Esophagus (tissue), 2 donors: Measurements from ENCODE around the gene MAPKAP1. TPM values are rescaled to one million over a fixed set of nuclear protein-coding genes. Genes with fewer than 3 reads are reported as not detected.

Experiments used
- H3K27ac ChIP-seq, 2 donors: one replicate each; pipeline ENCODE4 v1.5.1; 2013; ENCODE audit warnings: low read depth in 2 of 2, mild to moderate bottlenecking in 2 of 2, inconsistent platforms in 1 of 2, low read length in 1 of 2, moderate library complexity in 1 of 2
- H3K27me3 ChIP-seq, 2 donors: one replicate each; pipeline ENCODE4 v1.6.1; 2013; ENCODE audit warnings: low read length in 2 of 2, control low read depth in 1 of 2, mild to moderate bottlenecking in 1 of 2; ENCODE audit not compliant: insufficient read depth in 2 of 2, control insufficient read depth in 1 of 2
- H3K36me3 ChIP-seq, 2 donors: one replicate each; pipeline ENCODE4 v1.6.1; 2013; ENCODE audit warnings: low read length in 1 of 2; ENCODE audit not compliant: control insufficient read depth in 2 of 2, insufficient read depth in 2 of 2
- H3K4me1 ChIP-seq, 2 donors: one replicate each; pipeline ENCODE4 v1.6.1; 2013; ENCODE audit warnings: low read length in 1 of 2; ENCODE audit not compliant: control insufficient read depth in 2 of 2, insufficient read depth in 2 of 2
- H3K4me3 ChIP-seq, 2 donors: one replicate each; pipeline ENCODE4 v1.5.1; 2013; ENCODE audit warnings: low read length in 2 of 2, mild to moderate bottlenecking in 2 of 2, low read depth in 1 of 2, moderate library complexity in 1 of 2
- H3K9me3 ChIP-seq, 2 donors: one replicate each; pipeline ENCODE4 v1.6.1; 2013; ENCODE audit warnings: mild to moderate bottlenecking in 2 of 2, low read depth in 1 of 2, low read length in 1 of 2, moderate library complexity in 1 of 2; ENCODE audit not compliant: control insufficient read depth in 2 of 2, insufficient read depth in 1 of 2
- WGBS, 2 donors: extraction: QIAGEN DNeasy Blood & Tissue Kit; methylation state at CpG; one replicate each; pipeline ENCODE4 v1.1.7; 2013; 5-methylcytosine and 5-hydroxymethylcytosine counted together
- polyA plus RNA-seq, 2 donors: library from polyadenylated mRNA; stranded (reverse); fragments of 200-250 nt; gene quantifications; one replicate each; pipeline ENCODE4 v1.2.3, GENCODE V29; 2013
- donor health status: healthy with polysubstance abuse.
- donor health status: Bipolar disorder and iron deficiency.

The MAPKAP1 gene
- polyA plus RNA-seq, 2 donors = 41.4 to 49.4 TPM

DNA sequence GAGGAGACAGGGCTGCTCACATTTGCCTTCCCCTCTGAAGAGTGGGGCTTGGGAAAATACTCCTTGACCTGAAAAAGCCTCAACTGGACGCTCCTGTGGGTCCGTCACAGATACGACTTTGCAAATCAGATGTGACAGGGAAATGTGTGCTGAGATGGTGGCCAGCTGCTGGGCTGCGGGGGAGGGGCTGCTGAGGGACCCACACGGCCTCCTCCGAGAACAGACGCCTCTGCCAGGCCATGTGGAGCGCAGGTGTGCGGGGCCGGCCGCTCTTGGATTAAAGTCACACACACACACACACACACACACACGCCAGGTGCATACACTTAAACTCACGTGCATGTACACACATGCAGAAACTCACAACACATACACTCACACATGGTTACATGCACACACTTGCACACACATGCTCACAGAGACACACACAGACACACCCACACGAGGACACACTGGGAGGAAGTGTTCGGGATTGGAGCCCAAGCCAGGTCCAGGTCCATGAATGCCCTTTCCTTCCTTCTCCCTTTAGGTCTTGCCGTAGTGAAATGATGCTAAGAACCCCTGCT lies 278.0 kb downstream of the MAPKAP1 start:
- Histone ChIP-seq H3K27me3 (no peaks in the 10 kb centered on the region), H3K9me3 (no peaks in the 10 kb centered on the region), H3K27ac (no peak overlapping the region), H3K4me1 (no peaks in the 10 kb centered on the region), H3K4me3 (no peak overlapping the region), H3K36me3 (no peaks in the 10 kb centered on the region)
- WGBS, 2 donors = 50 to 63% methylated on average over 16 of the region's 16 CpGs

DNA sequence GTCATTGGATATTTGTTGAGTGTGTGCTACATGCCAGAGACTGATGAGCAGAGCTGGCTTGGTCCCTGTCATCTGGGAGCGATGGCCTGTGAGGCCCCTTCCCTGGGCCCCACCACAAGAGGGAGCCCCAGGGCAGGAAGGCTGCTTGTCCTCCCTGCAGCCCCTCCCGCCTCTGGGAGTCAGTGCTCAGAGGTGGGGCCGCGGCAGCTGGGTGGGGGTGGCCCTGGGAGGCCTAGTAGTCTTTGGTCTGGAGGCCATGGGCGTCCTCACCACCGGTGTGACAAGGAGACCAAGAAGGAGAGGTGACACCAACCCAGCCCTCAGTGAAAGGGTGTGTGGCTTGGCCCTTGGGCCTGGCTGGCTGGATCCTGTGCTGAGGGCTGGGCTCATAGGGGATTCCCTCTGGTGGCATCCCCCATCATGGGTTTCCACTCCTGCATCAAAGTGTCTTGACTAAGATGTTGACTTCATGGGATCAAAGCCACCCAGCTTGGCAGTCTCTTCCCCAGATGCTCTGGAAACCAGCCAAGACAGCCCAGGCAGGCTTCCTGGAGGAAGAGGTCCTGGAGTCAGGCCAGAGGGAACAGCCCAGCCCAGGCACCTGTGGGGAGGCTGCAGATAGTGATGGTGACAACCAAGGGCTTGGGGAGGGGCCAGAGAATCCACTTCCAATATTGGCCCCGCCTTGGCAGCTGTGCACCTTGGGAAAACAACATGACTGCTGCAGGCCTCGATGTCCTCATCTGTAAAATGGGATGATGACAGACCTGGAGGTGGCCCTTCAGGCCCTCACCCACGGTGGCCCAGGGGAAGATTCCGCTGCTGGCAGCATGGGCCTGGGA lies 278.7 kb downstream of the MAPKAP1 start:
- no peaks in the 10 kb centered on the region for H3K36me3 ChIP-seq
- H3K27ac ChIP-seq = no peak overlapping the region
- no peaks in the 10 kb centered on the region for H3K27me3 ChIP-seq
- no peaks in the 10 kb centered on the region for H3K9me3 ChIP-seq
- WGBS, 2 donors = 83 to 84% methylated on average over 10 of the region's 10 CpGs
- no peaks in the 10 kb centered on the region for H3K4me1 ChIP-seq
- no peak overlapping the region for H3K4me3 ChIP-seq

DNA sequence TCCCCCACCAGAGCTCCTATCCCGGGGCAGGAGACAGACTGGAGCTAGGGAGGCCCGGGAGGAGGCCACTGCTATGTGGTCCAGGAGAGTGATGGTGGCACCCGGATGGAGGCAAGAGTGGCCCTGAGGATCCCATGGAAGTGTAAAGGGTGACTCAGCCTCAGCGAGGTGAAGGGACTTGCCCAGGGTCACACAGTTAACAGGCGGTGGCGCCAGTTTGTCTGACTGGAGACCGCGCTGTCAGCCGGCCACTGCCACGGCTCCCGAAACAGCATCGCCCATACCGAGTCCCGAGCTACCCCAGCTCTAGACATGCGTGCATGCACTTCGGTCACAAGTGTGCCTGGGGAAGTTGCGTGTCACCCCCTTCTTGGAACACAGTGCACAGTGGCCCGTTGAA lies 279.5 kb downstream of the MAPKAP1 start:
- Histone ChIP-seq H3K4me1 (no peaks in the 10 kb centered on the region), H3K27ac (no peak overlapping the region), H3K27me3 (no peaks in the 10 kb centered on the region), H3K36me3 (no peaks in the 10 kb centered on the region), H3K9me3 (no peaks in the 10 kb centered on the region), H3K4me3 (no peak overlapping the region)
- 89 to 95% methylated on average over 18 of the region's 18 CpGs for whole genome bisulfite sequencing, 2 donors

DNA sequence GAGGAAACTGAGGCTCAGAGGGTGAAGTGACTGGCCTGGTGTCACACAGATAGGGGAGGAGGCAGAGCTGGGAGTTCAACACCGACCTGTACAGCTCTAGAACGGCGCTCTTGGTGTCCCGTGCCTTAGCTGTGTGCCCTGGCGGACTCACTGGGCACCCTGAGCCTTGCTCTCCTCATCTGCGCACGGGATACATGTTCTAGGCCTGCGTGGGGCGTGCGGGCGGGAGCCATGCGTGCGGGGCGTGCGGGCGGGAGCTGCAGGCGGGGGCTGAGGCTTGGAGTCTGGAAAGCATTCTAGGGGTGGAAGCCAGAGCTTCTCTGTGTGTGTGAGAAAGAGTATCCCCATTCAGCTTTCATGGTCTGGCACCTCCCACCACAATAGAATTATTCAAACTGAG lies 280.1 kb downstream of the MAPKAP1 start:
- H3K36me3 ChIP-seq = no peaks in the 10 kb centered on the region
- H3K4me3 ChIP-seq = no peak overlapping the region
- no peaks in the 10 kb centered on the region for H3K9me3 ChIP-seq
- WGBS, 2 donors = 90 to 92% methylated on average over 17 of the region's 17 CpGs
- no peak overlapping the region for H3K27ac ChIP-seq
- H3K27me3 ChIP-seq = no peaks in the 10 kb centered on the region
- H3K4me1 ChIP-seq = no peaks in the 10 kb centered on the region

DNA sequence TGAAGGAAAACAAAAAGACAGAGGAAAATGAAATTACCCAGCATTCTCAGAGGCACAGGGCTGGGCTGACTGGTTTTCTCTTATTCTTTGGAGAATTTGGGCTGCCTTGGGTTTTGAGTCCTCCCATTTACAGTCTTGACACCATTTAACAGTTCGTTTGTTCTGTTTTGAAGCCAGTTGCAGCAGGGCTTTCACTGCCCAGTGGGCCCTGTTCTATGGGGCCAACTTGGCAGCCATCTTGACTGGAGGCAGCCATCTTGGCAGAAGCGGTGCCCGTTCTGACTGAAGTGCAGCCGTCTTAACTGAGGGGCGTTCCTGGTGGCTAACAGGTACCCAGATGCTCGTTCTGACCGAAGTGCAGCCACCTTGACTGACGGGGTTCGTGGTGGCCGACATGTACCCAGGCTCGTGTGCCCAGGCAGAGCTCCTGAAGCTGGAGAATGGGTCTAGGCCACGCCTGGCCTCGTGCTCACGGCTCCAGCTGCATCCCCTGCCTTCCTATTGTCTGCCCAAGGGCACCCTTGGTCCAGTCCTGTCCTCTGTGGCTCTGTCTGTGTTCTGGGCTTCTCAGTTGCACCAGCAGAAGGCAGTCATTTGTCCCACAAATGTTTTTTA lies 281.0 kb downstream of the MAPKAP1 start:
- no peaks in the 10 kb centered on the region for H3K27me3 ChIP-seq
- 91 to 93% methylated on average over 14 of the region's 14 CpGs for WGBS, 2 donors
- H3K27ac ChIP-seq = no peak overlapping the region
- no peaks in the 10 kb centered on the region for H3K9me3 ChIP-seq
- no peaks in the 10 kb centered on the region for H3K4me1 ChIP-seq
- H3K36me3 ChIP-seq = no peaks in the 10 kb centered on the region
- no peak overlapping the region for H3K4me3 ChIP-seq

DNA sequence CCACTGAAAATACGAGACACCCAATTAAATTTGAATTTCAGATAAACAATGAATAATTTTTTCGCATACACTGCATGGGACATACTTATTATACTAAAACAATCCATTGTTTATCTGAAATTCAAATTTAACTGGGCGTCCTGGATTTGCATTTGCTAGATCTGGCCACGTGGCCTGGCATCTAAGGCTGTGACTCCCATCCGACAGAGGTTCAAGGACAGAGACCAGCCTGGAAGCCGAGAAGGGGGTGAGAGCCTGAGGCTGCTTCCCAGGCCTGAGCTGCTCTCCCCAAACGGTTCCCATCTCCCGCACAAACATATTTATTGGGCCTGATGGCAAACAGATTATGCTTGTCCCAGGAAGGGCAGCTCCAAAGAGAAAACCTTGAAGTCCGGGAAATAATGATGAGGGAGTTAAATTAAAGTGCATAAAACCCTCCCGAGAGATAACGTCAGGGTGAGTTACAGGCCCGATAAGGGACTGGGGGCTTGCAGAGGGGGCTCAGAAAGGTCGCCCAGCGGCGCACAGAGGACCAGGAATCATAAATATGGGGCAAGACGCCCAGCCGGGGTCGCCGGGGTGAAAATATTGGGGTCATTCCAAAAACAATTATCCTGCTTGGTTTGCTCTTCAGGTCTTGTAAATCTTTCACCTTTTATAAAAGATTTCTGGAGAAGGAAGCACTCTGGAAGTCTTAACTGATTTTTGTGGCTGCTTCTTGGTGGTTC lies 281.7 kb downstream of the MAPKAP1 start:
- no peaks in the 10 kb centered on the region for H3K9me3 ChIP-seq
- H3K4me1 ChIP-seq = no peaks in the 10 kb centered on the region
- no peaks in the 10 kb centered on the region for H3K27me3 ChIP-seq
- H3K27ac ChIP-seq = no peak overlapping the region
- no peak overlapping the region for H3K4me3 ChIP-seq
- WGBS, 2 donors = 68 to 77% methylated on average over 19 of the region's 19 CpGs
- H3K36me3 ChIP-seq = no peaks in the 10 kb centered on the region

DNA sequence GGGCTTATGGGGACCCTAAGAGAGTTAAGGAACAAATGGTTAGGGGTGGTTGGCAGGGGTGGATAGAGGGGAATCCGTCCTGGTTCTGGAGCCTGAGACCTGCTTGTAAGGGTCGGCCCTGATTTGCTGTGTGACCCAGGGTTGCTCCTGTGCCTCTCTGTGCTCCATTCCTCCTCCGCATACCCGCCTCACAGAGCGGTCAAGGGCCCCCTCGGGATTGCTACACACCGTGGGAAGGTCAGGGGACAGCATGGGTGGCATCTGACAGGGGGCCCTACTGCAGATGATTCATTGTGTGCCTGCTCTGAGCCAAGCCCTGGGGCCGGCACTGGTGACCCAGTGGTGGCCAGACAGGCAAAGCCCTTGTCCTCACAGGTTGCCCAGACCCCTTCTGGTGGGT lies 283.0 kb downstream of the MAPKAP1 start:
- H3K27me3 ChIP-seq = no peaks in the 10 kb centered on the region
- H3K36me3 ChIP-seq = no peaks in the 10 kb centered on the region
- H3K4me1 ChIP-seq = no peaks in the 10 kb centered on the region
- no peaks in the 10 kb centered on the region for H3K9me3 ChIP-seq
- H3K27ac ChIP-seq = no peak overlapping the region
- H3K4me3 ChIP-seq = no peak overlapping the region
- WGBS, 2 donors = 78 to 91% methylated on average over 8 of the region's 8 CpGs

DNA sequence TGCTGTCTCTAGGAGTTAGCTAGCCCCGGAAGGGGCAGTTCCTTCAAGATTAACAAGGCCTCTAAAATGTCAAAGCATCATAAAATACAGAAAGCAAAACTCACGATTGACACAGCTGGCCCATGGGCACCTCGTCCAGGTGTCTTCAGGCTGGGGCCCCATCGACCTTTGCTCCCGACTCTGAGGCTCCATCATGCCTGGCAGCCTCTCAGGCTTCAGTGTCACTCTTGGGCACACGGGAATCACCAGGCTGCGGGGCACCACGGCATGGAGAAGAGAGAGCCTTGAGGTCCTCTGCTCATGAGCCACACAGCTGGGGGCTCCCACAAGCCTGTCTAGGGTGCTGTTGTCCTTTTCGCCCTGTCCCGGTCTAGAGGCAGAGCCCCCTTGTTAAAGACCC lies 284.2 kb downstream of the MAPKAP1 start:
- no peak overlapping the region for H3K4me3 ChIP-seq
- no peaks in the 10 kb centered on the region for H3K36me3 ChIP-seq
- no peaks in the 10 kb centered on the region for H3K9me3 ChIP-seq
- no peak overlapping the region for H3K27ac ChIP-seq
- no peaks in the 10 kb centered on the region for H3K27me3 ChIP-seq
- no peaks in the 10 kb centered on the region for H3K4me1 ChIP-seq
- 85 to 92% methylated on average over 10 of the region's 10 CpGs for WGBS, 2 donors

DNA sequence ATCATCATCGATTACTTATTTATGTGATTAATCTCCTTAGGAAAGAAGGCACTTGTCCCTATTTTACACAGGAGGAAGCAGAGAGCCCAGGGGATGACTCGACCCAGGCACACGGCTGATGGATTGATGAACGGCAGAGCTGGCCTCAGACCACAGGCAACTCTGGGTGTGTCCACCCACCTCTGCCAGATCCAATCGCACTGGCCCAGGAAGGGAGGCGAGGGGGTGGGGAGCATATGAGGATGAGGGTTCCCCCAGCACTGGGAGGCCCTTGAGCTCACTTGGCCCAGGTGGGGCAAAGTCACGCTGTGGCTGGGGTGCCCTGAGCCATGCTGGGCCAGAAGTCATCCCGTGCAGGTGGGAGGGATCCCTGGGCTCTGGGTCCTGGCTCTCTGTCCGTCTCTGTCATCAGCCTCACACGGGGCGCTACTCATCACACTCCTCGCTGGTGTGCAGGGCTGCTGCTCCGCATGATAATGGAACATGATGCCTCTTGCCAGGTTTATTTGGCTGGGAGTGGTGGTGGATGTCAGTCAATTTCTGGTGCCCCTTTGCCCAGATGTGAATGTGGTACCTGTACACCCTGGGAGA lies 285.3 kb downstream of the MAPKAP1 start:
- Histone ChIP-seq H3K4me1 (no peaks in the 10 kb centered on the region), H3K27me3 (no peaks in the 10 kb centered on the region), H3K9me3 (no peaks in the 10 kb centered on the region), H3K4me3 (no peak overlapping the region), H3K27ac (no peak overlapping the region), H3K36me3 (no peaks in the 10 kb centered on the region)
- WGBS, 2 donors = 79 to 85% methylated on average over 13 of the region's 13 CpGs
